IMR-90 (cell line): ENCODE results near the gene WDR27. TPM values are rescaled to one million over a fixed set of nuclear protein-coding genes. Genes with fewer than 3 reads are reported as not detected.

Experiments used
- ATAC-seq: fragments of 200-7000 bp; cut with Tn5 transposase; 2 replicates; pipeline ENCODE4 v1.9.1; 2020; ENCODE audit warnings: low read depth, mild to moderate bottlenecking, moderate library complexity
- BruUV-seq: library from RNA; stranded (reverse); fragments of 400-500 nt; replicated peaks from 2 replicates; lab custom pipeline; 2021; lab: Mats Ljungman, UMichigan
- CTCF ChIA-PET: fragments of 300-600 bp; formaldehyde crosslinking; extraction: SDS; loops from one replicate; lab custom pipeline; 2021; ENCODE audit warnings: antibody characterized with exemption; lab: Yijun Ruan, JAX
- POLR2A ChIA-PET: fragments of 300-600 bp; sonication (Branson Sonifier 250); formaldehyde crosslinking; loops from one replicate; lab custom pipeline; 2022; ENCODE audit warnings: antibody characterized with exemption; ENCODE audit not compliant: unreplicated experiment; lab: Charles Lee
- DNase-seq: peaks from one replicate; pipeline ENCODE4 v3.0.0; 2013
- H2AFZ ChIP-seq: replicated peaks from 2 replicates; pipeline ENCODE3; 2013; ENCODE audit warnings: low read length, mild to moderate bottlenecking; ENCODE audit not compliant: poor library complexity
- H2AK5ac ChIP-seq: 2 replicates; pipeline ENCODE4 v1.6.1; 2013; ENCODE audit warnings: low read depth, low read length, inconsistent platforms
- H2AK9ac ChIP-seq: replicated peaks from 2 replicates; pipeline ENCODE3; 2013; ENCODE audit warnings: mild to moderate bottlenecking, low read depth, low read length, moderate library complexity; ENCODE audit not compliant: poor library complexity
- H2BK120ac ChIP-seq: 2 replicates; pipeline ENCODE4 v1.6.1; 2013; ENCODE audit warnings: low read depth, low read length, inconsistent platforms
- H2BK15ac ChIP-seq: 3 replicates; pipeline ENCODE4 v1.6.1; 2013; ENCODE audit warnings: low read depth, low read length, inconsistent platforms
- H2BK20ac ChIP-seq: 2 replicates; pipeline ENCODE4 v1.6.1; 2013; ENCODE audit warnings: low read depth, mild to moderate bottlenecking, inconsistent platforms, low read length, moderate library complexity
- H2BK5ac ChIP-seq: 2 replicates; pipeline ENCODE4 v1.6.1; 2013; ENCODE audit warnings: mild to moderate bottlenecking, low read depth, low read length, inconsistent platforms; ENCODE audit not compliant: poor library complexity, severe bottlenecking
- H3K14ac ChIP-seq: replicated peaks from 2 replicates; pipeline ENCODE4 v1.6.1; 2013; ENCODE audit warnings: low read depth, low read length, inconsistent platforms
- H3K18ac ChIP-seq: 2 replicates; pipeline ENCODE4 v1.6.1; 2013; ENCODE audit warnings: low read depth, low read length, control low read depth
- H3K23ac ChIP-seq: 2 replicates; pipeline ENCODE4 v1.6.1; 2013; ENCODE audit warnings: low read depth, low read length, inconsistent platforms
- H3K27ac ChIP-seq: 2 replicates; pipeline ENCODE4 v1.5.1; 2013; ENCODE audit warnings: mild to moderate bottlenecking, control low read depth, low read length; ENCODE audit not compliant: insufficient read depth
- H3K27me3 ChIP-seq: 2 replicates; pipeline ENCODE4 v1.6.1; 2013; ENCODE audit warnings: low read length; ENCODE audit not compliant: control insufficient read depth, insufficient read depth
- H3K36me3 ChIP-seq: 2 replicates; pipeline ENCODE4 v1.6.1; 2013; ENCODE audit warnings: low read length, mixed read lengths; ENCODE audit not compliant: control insufficient read depth, insufficient read depth
- H3K4ac ChIP-seq: 2 replicates; pipeline ENCODE4 v1.6.1; 2013; ENCODE audit warnings: low read depth, low read length, inconsistent platforms
- H3K4me1 ChIP-seq: 2 replicates; pipeline ENCODE4 v1.6.1; 2013; ENCODE audit warnings: low read length, mixed read lengths; ENCODE audit not compliant: control insufficient read depth, insufficient read depth
- H3K4me2 ChIP-seq: 2 replicates; pipeline ENCODE4 v1.6.1; 2013; ENCODE audit warnings: low read depth, mild to moderate bottlenecking, control low read depth, low read length, moderate library complexity
- H3K4me3 ChIP-seq: 2 replicates; pipeline ENCODE4 v1.5.1; 2013; ENCODE audit warnings: low read depth, mild to moderate bottlenecking, control low read depth, low read length, moderate library complexity; ENCODE audit not compliant: insufficient read depth
- H3K56ac ChIP-seq: 2 replicates; pipeline ENCODE4 v1.6.1; 2013; ENCODE audit warnings: low read length, inconsistent platforms; ENCODE audit not compliant: insufficient read depth; ENCODE audit errors: extremely low read depth
- H3K79me1 ChIP-seq, 2 experiments: 2 replicates each; pipeline ENCODE4 v1.6.1; 2013; ENCODE audit warnings: low read length in 2 of 2, inconsistent platforms in 1 of 2, low read depth in 1 of 2
- H3K9ac ChIP-seq: 2 replicates; pipeline ENCODE4 v1.6.1; 2013; ENCODE audit warnings: low read depth, low read length, control low read depth
- H3K9me1 ChIP-seq: 2 replicates; pipeline ENCODE4 v1.6.1; 2013; ENCODE audit warnings: low read length, inconsistent platforms; ENCODE audit not compliant: insufficient read depth
- H3K9me3 ChIP-seq: 2 replicates; pipeline ENCODE4 v1.6.1; 2013; ENCODE audit warnings: low read length; ENCODE audit not compliant: control insufficient read depth, insufficient read depth
- H4K20me1 ChIP-seq: 2 replicates; pipeline ENCODE4 v1.6.1; 2013; ENCODE audit warnings: low read length, inconsistent platforms; ENCODE audit not compliant: insufficient read depth
- H4K5ac ChIP-seq: 2 replicates; pipeline ENCODE4 v1.6.1; 2013; ENCODE audit warnings: mild to moderate bottlenecking, low read depth, low read length, control low read depth
- H4K8ac ChIP-seq, 2 experiments: 2 replicates each; pipeline ENCODE4 v1.6.1; 2013; ENCODE audit warnings: low read depth in 2 of 2, low read length in 2 of 2, control low read depth in 1 of 2, inconsistent platforms in 1 of 2
- H4K91ac ChIP-seq: 2 replicates; pipeline ENCODE4 v1.6.1; 2013; ENCODE audit warnings: low read depth, low read length, inconsistent platforms; ENCODE audit not compliant: insufficient read depth
- BHLHE40 ChIP-seq: fragments of 150-350 bp; IDR thresholded peaks from 2 replicates; pipeline ENCODE4 v1.6.1; 2016; ENCODE audit warnings: mild to moderate bottlenecking, low read depth, low read length
- CEBPB ChIP-seq: IDR thresholded peaks from 2 replicates; pipeline ENCODE4 v1.6.1; 2012; ENCODE audit warnings: low read depth, low read length, improper control_type of control experiment
- CHD1 ChIP-seq: IDR thresholded peaks from 2 replicates; pipeline ENCODE4 v1.6.1; 2012; ENCODE audit warnings: low read depth, low read length, improper control_type of control experiment
- FOS ChIP-seq: fragments of 150-350 bp; IDR thresholded peaks from 2 replicates; pipeline ENCODE4 v1.6.1; 2016; ENCODE audit warnings: low read depth, low read length
- MAFK ChIP-seq: IDR thresholded peaks from 2 replicates; pipeline ENCODE4 v1.6.1; 2012; ENCODE audit warnings: low read depth, low read length, improper control_type of control experiment
- MAZ ChIP-seq: IDR thresholded peaks from 2 replicates; pipeline ENCODE4 v1.6.1; 2012; ENCODE audit warnings: low read depth, mild to moderate bottlenecking, low read length, improper control_type of control experiment, moderate library complexity, borderline replicate concordance
- MXI1 ChIP-seq: IDR thresholded peaks from 2 replicates; pipeline ENCODE4 v1.6.1; 2012; ENCODE audit warnings: low read depth, mild to moderate bottlenecking, low read length, moderate library complexity, borderline replicate concordance
- NFE2L2 ChIP-seq: fragments of 150-350 bp; IDR thresholded peaks from 2 replicates; pipeline ENCODE4 v1.6.1; 2016; ENCODE audit warnings: low read depth, mild to moderate bottlenecking, low read length
- POLR2A ChIP-seq: IDR thresholded peaks from 2 replicates; pipeline ENCODE4 v1.6.1; 2012; ENCODE audit warnings: mild to moderate bottlenecking, low read depth, low read length
- RAD21 ChIP-seq: IDR thresholded peaks from 2 replicates; pipeline ENCODE4 v1.6.1; 2012; ENCODE audit warnings: low read length, improper control_type of control experiment
- RFX5 ChIP-seq: IDR thresholded peaks from 2 replicates; pipeline ENCODE4 v1.8.0; 2012; ENCODE audit warnings: low read depth, mild to moderate bottlenecking, low read length, moderate library complexity
- SMC3 ChIP-seq: fragments of 150-350 bp; IDR thresholded peaks from 2 replicates; pipeline ENCODE4 v1.6.1; 2016; ENCODE audit warnings: low read depth, mild to moderate bottlenecking, antibody characterized with exemption, low read length, moderate library complexity
- WGBS, 2 experiments: methylation state at CpG; one replicate each; pipeline versions ENCODE4 v1.1.5 to v1.1.7; 2013; ENCODE audit warnings: missing lambda C conversion rate in 2 of 2; ENCODE audit not compliant: insufficient read length in 1 of 2; ENCODE audit errors: extremely low coverage in 2 of 2; 5-methylcytosine and 5-hydroxymethylcytosine counted together
- dilution Hi-C: fragments of 300-500 bp; cut with HindIII; formaldehyde crosslinking; loops from one replicate; pipeline ENCODE4 v1.14.3; 2018; ENCODE audit warnings: low sequenced_read_pairs; ENCODE audit not compliant: unreplicated experiment
- in situ Hi-C: fragments of 300-500 bp; cut with MboI; formaldehyde crosslinking; loops from 3 replicates; pipeline ENCODE4 v1.14.3; 2019; ENCODE audit warnings: low sequenced_read_pairs, inconsistent platforms, mixed read lengths
- intact Hi-C: fragments of 100-400 bp; cut with micrococcal nuclease; formaldehyde crosslinking; loops from 2 replicates; pipeline ENCODE4 v1.10.0; 2022
- polyA plus RNA-seq, 3 experiments: library from polyadenylated mRNA; depleted of rRNA; stranded (reverse); fragments of >200 nt; gene quantifications; 2 replicates each; pipeline ENCODE4 v1.2.3, GENCODE V29; 2012; ENCODE audit warnings: low replicate concordance in 1 of 3
- total RNA-seq: library from RNA; depleted of rRNA; stranded (reverse); fragments of >200 nt; gene quantifications from 2 replicates; pipeline ENCODE4 v1.2.3, GENCODE V29; 2012
- TF ChIP-seq, protein P1 (sequence below): fragments of 150-350 bp; IDR thresholded peaks from 2 replicates; pipeline ENCODE4 v1.6.1; 2016; ENCODE audit warnings: low read depth, mild to moderate bottlenecking, low read length, moderate library complexity, borderline replicate concordance
- TF ChIP-seq, protein P2 (sequence below): fragments of 150-350 bp; IDR thresholded peaks from 2 replicates; pipeline ENCODE4 v1.6.1; 2017; ENCODE audit warnings: mild to moderate bottlenecking, antibody characterized with exemption, low read length, low read depth
- TF ChIP-seq, protein P3 (sequence below): conservative IDR thresholded peaks from 2 replicates; pipeline ENCODE4 v1.5.1; 2012; ENCODE audit warnings: mild to moderate bottlenecking, low read depth, low read length, improper control_type of control experiment

WDR27 gene
- total and polyA plus RNA-seq, 2 of the 4 experiments (the other 2 are of a cell fraction) = 7.0 to 18.5 TPM

DNA sequence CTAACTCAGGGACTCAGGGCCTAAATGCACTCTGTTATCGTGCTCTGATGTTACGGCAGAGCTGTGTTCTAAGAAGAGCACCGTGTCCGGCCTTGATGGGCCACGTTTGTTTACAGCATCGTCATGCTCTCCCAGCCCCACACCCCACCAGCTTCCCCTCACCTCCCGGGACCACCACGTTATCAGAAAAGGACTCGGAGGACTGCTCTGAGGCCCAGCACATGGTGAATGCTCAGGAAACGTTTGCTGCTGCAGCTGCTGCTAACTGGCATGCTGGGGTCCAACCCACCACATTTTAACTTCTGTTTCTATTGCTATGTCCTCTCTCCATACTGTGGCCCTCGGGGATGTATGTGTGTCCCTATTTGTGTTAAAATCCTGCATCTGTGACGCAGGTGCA is 50.3 kb downstream of the WDR27 start:
- Histone ChIP-seq H2BK5ac (no peak overlapping the region), H3K56ac (no peak overlapping the region), H3K9me3 (no peaks in the 10 kb centered on the region), H3K4me3 (no peak overlapping the region), H4K91ac (no peak overlapping the region), H3K4ac (no peak overlapping the region), H3K27me3 (no peaks in the 10 kb centered on the region), H4K8ac (no peak overlapping the region), H3K18ac (no peak overlapping the region), H2AK9ac (no peak overlapping the region), H3K4me2 (no peak overlapping the region), H3K23ac (no peak overlapping the region), H3K79me1 (no peaks in the 10 kb centered on the region), H2BK120ac (no peak overlapping the region), H2BK15ac (no peak overlapping the region), H3K36me3 (peaks cover 11% of the 10 kb centered on the region), H2BK20ac (no peak overlapping the region), H3K27ac (no peak overlapping the region), H4K20me1 (no peaks in the 10 kb centered on the region), H2AK5ac (no peak overlapping the region), H3K9me1 (0 out of 2 replicates have a peak, but pooled peaks cover 5% of the 10 kb centered on the region), H3K14ac (no peak overlapping the region), H3K4me1 (no peaks in the 10 kb centered on the region), H4K5ac (no peak overlapping the region), H2AFZ (no peak overlapping the region), H3K9ac (no peak overlapping the region)
- ChIA-PET CTCF (no interaction called here), POLR2A (no interaction called here)
- DNase-seq (no peak), ATAC-seq (no peak)
- 79% methylated on average over 8 of the region's 12 CpGs; no CpG with 5 or more reads in 1 of the 2 experiments for WGBS, 2 experiments
- in situ Hi-C loops = no loop called here
- no TSS peak for BruUV-seq
- intact Hi-C loops = loop anchor here (10.0 kb wide), 2 partner anchors 697 to 757 kb away; no protein-coding TSS in a partner anchor
- dilution Hi-C loops = no loop called here
- TF ChIP-seq MAFK (no peak), CHD1 (no peak), FOS (no peak), MXI1 (no peak), BHLHE40 (no peak), RFX5 (no peak), CEBPB (no peak), POLR2A (no peak), MAZ (no peak), RAD21 (no peak), SMC3 (no peak), NFE2L2 (no peak)
- TF ChIP-seq, protein P1, sequence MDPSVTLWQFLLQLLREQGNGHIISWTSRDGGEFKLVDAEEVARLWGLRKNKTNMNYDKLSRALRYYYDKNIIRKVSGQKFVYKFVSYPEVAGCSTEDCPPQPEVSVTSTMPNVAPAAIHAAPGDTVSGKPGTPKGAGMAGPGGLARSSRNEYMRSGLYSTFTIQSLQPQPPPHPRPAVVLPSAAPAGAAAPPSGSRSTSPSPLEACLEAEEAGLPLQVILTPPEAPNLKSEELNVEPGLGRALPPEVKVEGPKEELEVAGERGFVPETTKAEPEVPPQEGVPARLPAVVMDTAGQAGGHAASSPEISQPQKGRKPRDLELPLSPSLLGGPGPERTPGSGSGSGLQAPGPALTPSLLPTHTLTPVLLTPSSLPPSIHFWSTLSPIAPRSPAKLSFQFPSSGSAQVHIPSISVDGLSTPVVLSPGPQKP = no peak
- TF ChIP-seq, protein P2, sequence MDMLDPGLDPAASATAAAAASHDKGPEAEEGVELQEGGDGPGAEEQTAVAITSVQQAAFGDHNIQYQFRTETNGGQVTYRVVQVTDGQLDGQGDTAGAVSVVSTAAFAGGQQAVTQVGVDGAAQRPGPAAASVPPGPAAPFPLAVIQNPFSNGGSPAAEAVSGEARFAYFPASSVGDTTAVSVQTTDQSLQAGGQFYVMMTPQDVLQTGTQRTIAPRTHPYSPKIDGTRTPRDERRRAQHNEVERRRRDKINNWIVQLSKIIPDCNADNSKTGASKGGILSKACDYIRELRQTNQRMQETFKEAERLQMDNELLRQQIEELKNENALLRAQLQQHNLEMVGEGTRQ = no peak
- TF ChIP-seq, protein P3, sequence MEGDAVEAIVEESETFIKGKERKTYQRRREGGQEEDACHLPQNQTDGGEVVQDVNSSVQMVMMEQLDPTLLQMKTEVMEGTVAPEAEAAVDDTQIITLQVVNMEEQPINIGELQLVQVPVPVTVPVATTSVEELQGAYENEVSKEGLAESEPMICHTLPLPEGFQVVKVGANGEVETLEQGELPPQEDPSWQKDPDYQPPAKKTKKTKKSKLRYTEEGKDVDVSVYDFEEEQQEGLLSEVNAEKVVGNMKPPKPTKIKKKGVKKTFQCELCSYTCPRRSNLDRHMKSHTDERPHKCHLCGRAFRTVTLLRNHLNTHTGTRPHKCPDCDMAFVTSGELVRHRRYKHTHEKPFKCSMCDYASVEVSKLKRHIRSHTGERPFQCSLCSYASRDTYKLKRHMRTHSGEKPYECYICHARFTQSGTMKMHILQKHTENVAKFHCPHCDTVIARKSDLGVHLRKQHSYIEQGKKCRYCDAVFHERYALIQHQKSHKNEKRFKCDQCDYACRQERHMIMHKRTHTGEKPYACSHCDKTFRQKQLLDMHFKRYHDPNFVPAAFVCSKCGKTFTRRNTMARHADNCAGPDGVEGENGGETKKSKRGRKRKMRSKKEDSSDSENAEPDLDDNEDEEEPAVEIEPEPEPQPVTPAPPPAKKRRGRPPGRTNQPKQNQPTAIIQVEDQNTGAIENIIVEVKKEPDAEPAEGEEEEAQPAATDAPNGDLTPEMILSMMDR = no peak
